SK-N-SH treated with all-trans-retinoic acid at 6 μM for 48 hours (cell line): ENCODE measurements around the gene RAB1A.

Source experiments
- ATAC-seq: fragments of 200-7000 bp; cut with Tn5 transposase; 3 replicates; pipeline ENCODE4 v1.9.1; 2020; ENCODE audit warnings: mild to moderate bottlenecking, moderate library complexity
- ARNTL ChIP-seq: fragments of 450-650 bp; formaldehyde crosslinking; IDR thresholded peaks from 2 replicates; pipeline ENCODE4 v1.5.0; 2020; ENCODE audit warnings: low read depth, mild to moderate bottlenecking, moderate library complexity, borderline replicate concordance
- ESRRG ChIP-seq: fragments of 250-450 bp; sonication (Bioruptor Pico); IDR thresholded peaks from 2 replicates; pipeline ENCODE4 v1.6.1; 2021; ENCODE audit warnings: mild to moderate bottlenecking
- ISL1 ChIP-seq: fragments of 250-450 bp; sonication (Bioruptor Pico); IDR thresholded peaks from 2 replicates; pipeline ENCODE4 v2.1.2; 2022; ENCODE audit warnings: mild to moderate bottlenecking, moderate library complexity
- PPARA ChIP-seq: fragments of 250-450 bp; sonication (Bioruptor Pico); IDR thresholded peaks from 2 replicates; pipeline ENCODE4 v1.5.0; 2020; ENCODE audit warnings: mild to moderate bottlenecking, borderline replicate concordance
- RARB ChIP-seq: fragments of 250-450 bp; sonication (Bioruptor Pico); IDR thresholded peaks from 2 replicates; pipeline ENCODE4 v1.8.0; 2021; ENCODE audit warnings: mild to moderate bottlenecking, moderate library complexity
- SNAI2 ChIP-seq: fragments of 250-450 bp; sonication (Bioruptor Pico); IDR thresholded peaks from 2 replicates; pipeline ENCODE4 v1.5.0; 2020; ENCODE audit warnings: mild to moderate bottlenecking, moderate library complexity
- TCF4 ChIP-seq: fragments of 250-450 bp; sonication (Bioruptor Pico); IDR thresholded peaks from 2 replicates; pipeline ENCODE4 v1.8.0; 2021; ENCODE audit warnings: mild to moderate bottlenecking, moderate library complexity, borderline replicate concordance
- TOX ChIP-seq: fragments of 250-450 bp; sonication (Bioruptor Pico); IDR thresholded peaks from 2 replicates; pipeline ENCODE4 v1.8.0; 2021; ENCODE audit warnings: mild to moderate bottlenecking, moderate library complexity, borderline replicate concordance
- ZC3H10 ChIP-seq: fragments of 250-450 bp; sonication (Bioruptor Pico); IDR thresholded peaks from 2 replicates; pipeline ENCODE4 v1.5.1; 2021; ENCODE audit warnings: mild to moderate bottlenecking, moderate library complexity
- ZFP3 ChIP-seq: fragments of 250-450 bp; sonication (Bioruptor Pico); IDR thresholded peaks from 2 replicates; pipeline ENCODE4 v1.5.0; 2020; ENCODE audit warnings: mild to moderate bottlenecking, moderate library complexity
- ZNF565 ChIP-seq: fragments of 450-650 bp; formaldehyde crosslinking; conservative IDR thresholded peaks from 2 replicates; pipeline ENCODE4 v1.5.0; 2020; ENCODE audit warnings: low read depth, mild to moderate bottlenecking, moderate library complexity
- ZNF8 ChIP-seq: fragments of 450-650 bp; formaldehyde crosslinking; IDR thresholded peaks from 2 replicates; pipeline ENCODE4 v1.5.0; 2020; ENCODE audit warnings: mild to moderate bottlenecking, moderate library complexity
- TF ChIP-seq, protein P1 (sequence below): fragments of 250-450 bp; sonication (Bioruptor Pico); IDR thresholded peaks from 2 replicates; pipeline ENCODE4 v1.5.1; 2021; ENCODE audit warnings: mild to moderate bottlenecking, moderate library complexity
- TF ChIP-seq, protein P2 (sequence below): fragments of 250-450 bp; sonication (Bioruptor Pico); IDR thresholded peaks from 2 replicates; pipeline ENCODE4 v1.5.1; 2020; ENCODE audit warnings: low read depth, mild to moderate bottlenecking, moderate library complexity
- TF ChIP-seq, protein P3 (sequence below): fragments of 250-450 bp; sonication (Bioruptor Pico); IDR thresholded peaks from 2 replicates; pipeline ENCODE4 v1.8.0; 2020; ENCODE audit warnings: mild to moderate bottlenecking, moderate library complexity, borderline replicate concordance

The RAB1A gene

DNA sequence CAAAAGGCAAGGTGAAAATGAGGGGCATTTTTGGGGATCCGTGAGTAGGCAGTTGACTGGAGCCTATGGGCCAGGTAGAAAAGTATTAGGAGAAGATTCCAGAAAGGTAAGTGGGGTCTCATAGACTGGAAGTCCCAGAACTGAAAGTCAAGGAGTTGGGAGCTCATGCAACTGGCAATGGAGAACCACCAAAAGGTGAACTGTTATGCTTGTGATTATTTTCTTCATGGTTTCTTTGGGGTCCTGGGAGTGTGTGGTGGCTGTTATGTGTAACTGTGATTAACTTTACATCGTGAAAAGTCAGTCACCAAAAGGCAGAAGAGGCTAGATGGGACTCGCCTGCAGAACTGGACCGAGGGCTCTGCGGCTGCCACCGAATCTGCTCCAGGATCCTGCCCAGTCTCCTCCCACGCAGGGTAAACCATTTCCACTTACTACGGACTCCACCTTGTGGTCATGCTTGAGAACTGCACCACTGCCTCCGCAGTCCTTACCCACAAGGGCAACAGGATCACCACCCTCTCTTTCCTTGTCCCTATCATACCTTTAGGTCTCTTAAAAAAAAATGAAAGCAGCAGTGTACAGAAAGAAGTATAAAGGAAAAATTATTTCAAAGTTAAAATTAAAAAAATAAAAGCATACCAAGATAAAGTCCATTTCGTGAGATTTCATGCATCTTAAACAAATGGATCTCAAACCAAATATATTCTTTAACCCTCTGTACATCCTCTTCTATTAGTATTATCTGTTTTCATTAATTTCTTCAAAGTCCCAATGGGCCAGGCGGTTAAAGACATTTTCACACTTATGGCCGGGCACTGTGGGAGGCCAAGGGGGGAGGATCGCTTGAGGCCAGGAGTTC lies 89.3 kb downstream of the RAB1A start:
- peak; percentile 100 for ATAC-seq

DNA sequence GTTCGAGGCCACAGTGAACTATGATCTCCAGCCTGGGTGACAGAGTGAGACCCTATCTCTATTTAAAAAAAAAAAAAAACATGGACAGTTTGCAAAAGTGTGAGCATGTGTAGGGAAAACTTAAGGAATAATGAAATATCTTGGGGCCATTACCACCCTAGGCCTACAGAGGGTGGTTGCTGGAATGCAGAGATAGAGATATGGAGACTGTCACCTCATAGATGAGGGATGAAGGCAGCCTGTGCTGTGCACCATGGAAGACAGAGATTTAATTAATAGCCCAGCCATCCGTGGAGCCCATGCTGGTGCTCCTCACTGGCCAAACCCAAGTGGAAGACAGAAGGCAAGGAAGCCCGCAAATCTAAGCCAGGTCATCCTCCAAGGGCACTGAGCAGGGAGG lies 90.3 kb downstream of the RAB1A start:
- ATAC-seq: 0 out of 3 replicates have a peak, but pooled peaks have one; percentile 10
- TF ChIP-seq, protein P1, sequence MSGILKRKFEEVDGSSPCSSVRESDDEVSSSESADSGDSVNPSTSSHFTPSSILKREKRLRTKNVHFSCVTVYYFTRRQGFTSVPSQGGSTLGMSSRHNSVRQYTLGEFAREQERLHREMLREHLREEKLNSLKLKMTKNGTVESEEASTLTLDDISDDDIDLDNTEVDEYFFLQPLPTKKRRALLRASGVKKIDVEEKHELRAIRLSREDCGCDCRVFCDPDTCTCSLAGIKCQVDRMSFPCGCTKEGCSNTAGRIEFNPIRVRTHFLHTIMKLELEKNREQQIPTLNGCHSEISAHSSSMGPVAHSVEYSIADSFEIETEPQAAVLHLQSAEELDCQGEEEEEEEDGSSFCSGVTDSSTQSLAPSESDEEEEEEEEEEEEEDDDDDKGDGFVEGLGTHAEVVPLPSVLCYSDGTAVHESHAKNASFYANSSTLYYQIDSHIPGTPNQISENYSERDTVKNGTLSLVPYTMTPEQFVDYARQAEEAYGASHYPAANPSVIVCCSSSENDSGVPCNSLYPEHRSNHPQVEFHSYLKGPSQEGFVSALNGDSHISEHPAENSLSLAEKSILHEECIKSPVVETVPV (CRISPR knock-in tag): no peak
- TF ChIP-seq ZFP3 (CRISPR knock-in tag) (no peak), PPARA (CRISPR knock-in tag) (no peak), TCF4 (CRISPR knock-in tag) (no peak), ZC3H10 (CRISPR knock-in tag) (no peak), ISL1 (CRISPR knock-in tag) (no peak), ARNTL (CRISPR knock-in tag) (no peak), RARB (no peak), ZNF565 (CRISPR knock-in tag) (no peak), SNAI2 (CRISPR knock-in tag) (no peak), ESRRG (no peak), TOX (no peak)
- TF ChIP-seq, protein P2, sequence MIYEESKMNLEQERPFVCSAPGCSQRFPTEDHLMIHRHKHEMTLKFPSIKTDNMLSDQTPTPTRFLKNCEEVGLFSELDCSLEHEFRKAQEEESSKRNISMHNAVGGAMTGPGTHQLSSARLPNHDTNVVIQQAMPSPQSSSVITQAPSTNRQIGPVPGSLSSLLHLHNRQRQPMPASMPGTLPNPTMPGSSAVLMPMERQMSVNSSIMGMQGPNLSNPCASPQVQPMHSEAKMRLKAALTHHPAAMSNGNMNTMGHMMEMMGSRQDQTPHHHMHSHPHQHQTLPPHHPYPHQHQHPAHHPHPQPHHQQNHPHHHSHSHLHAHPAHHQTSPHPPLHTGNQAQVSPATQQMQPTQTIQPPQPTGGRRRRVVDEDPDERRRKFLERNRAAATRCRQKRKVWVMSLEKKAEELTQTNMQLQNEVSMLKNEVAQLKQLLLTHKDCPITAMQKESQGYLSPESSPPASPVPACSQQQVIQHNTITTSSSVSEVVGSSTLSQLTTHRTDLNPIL (CRISPR knock-in tag): no peak
- TF ChIP-seq, protein P3, sequence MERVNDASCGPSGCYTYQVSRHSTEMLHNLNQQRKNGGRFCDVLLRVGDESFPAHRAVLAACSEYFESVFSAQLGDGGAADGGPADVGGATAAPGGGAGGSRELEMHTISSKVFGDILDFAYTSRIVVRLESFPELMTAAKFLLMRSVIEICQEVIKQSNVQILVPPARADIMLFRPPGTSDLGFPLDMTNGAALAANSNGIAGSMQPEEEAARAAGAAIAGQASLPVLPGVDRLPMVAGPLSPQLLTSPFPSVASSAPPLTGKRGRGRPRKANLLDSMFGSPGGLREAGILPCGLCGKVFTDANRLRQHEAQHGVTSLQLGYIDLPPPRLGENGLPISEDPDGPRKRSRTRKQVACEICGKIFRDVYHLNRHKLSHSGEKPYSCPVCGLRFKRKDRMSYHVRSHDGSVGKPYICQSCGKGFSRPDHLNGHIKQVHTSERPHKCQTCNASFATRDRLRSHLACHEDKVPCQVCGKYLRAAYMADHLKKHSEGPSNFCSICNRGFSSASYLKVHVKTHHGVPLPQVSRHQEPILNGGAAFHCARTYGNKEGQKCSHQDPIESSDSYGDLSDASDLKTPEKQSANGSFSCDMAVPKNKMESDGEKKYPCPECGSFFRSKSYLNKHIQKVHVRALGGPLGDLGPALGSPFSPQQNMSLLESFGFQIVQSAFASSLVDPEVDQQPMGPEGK (CRISPR knock-in tag): no peak
- TF ChIP-seq, all 23 proteins: peak for 0

More for the DNA sequence above, 89.3 kb downstream of the RAB1A start:
- no peak for TF ChIP-seq ZNF8 (CRISPR knock-in tag)

DNA sequence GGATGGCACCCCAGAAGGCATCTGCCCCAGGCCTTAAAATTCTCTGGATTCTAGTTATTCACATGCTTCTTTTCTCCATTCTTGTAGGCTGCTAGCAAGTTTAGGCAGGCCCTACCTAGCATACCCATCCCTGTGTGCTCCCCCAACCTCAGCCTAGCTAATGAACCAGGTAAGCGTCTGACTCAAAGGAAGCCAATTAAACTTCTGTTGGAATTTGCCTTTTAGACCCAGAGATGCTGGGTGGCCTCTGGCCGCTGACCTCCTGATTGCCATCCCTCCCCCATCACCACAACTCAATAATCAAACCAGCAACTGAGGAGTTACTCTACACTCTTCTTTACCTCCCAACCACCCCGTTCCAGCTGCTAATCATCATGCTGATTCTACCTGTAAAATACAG lies 92.7 kb downstream of the RAB1A start:
- TF ChIP-seq PPARA (CRISPR knock-in tag) (no peak), ZC3H10 (CRISPR knock-in tag) (no peak), ZNF8 (CRISPR knock-in tag) (no peak), ISL1 (CRISPR knock-in tag) (no peak)
- ATAC-seq: no peak
